Measurements from ENCODE around the gene DPM3. TPM values are rescaled to one million over a fixed set of nuclear protein-coding genes. Genes with fewer than 3 reads are reported as not detected.

The DPM3 gene
- polyA plus RNA-seq, 3 donors from 2014 or later = 103 to 274 (median 126) TPM

DNA sequence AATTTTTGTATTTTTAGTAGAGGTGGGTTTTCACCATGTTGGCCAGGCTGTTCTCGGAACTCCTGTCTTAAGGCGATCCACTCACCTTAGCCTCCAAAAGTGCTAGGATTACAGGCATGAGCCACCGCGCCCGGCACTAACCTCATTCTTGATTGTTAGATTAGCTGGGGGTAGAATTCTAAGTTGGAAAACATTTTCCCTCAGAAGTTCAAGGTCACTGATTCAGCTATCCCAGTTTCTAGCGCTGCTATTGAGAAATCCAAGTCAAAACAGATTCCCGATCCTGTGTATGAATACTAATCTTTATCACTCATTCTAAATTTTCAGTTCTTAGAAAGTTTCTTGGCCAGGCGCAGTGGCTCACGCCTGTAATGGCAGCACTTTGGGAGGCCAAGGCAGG, 37.0 kb downstream of the DPM3 start:
- no peaks in the 10 kb centered on the region for H3K36me3 Mint-ChIP-seq
- H3K4me3 Mint-ChIP-seq = no peak overlapping the region
- no peak for DNase-seq
- H3K27me3 Mint-ChIP-seq (ENCODE audit: low read depth in 3 of 3) = peaks cover 0 to 9% (median 0%) of the 10 kb centered on the region in 3 donors
- H3K27ac Mint-ChIP-seq = no peak overlapping the region
- no peaks in the 10 kb centered on the region for H3K9me3 Mint-ChIP-seq
- no peaks in the 10 kb centered on the region for H3K4me1 Mint-ChIP-seq

DNA sequence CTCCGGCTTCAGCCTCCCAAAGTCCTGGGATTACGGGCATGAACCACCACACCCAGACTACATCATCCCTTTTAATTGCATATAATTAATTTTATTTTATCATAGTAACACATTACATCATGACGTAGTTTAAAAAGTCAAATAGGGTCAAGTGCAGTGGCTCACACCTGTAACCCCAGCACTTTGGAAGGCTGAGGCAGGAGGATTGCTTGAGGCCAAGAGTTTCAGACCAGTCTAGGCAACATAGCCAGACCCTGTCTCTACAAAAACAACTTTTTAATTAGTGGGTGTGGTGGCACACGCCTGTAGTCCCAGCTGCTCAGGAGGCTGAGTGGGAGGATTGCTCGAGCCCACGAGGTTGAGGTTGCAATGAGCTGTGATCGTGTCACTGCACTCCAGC, 41.0 kb downstream of the DPM3 start:
- no peaks in the 10 kb centered on the region for H3K9me3 Mint-ChIP-seq
- H3K4me3 Mint-ChIP-seq = no peak overlapping the region
- H3K36me3 Mint-ChIP-seq = no peaks in the 10 kb centered on the region
- peaks cover 4 to 7% (median 4%) of the 10 kb centered on the region in 3 donors for H3K27me3 Mint-ChIP-seq (ENCODE audit: low read depth in 3 of 3)
- no peak overlapping the region for H3K27ac Mint-ChIP-seq
- no peak for DNase-seq
- H3K4me1 Mint-ChIP-seq = no peaks in the 10 kb centered on the region

DNA sequence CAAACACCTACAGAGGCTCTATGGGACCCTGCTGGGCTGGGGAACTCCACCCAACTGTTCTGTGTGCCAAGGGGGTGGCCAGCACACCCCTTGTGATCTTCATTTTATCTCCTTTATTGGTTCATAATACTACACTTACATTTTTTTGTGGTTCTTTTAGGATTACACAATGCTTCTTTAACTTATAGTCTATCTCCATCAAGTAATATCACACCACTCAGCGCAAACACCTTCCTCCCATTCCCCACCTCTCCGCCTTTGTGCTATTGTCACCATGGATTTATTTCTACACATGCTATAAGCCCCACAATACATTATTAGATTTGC, 45.7 kb downstream of the DPM3 start:
- H3K4me3 Mint-ChIP-seq = no peak overlapping the region
- H3K9me3 Mint-ChIP-seq = no peaks in the 10 kb centered on the region
- H3K27ac Mint-ChIP-seq = no peak overlapping the region
- DNase-seq = no peak
- H3K4me1 Mint-ChIP-seq = peaks cover 1 to 5% of the 10 kb centered on the region in 2 donors
- peaks cover 0 to 7% (median 6%) of the 10 kb centered on the region in 3 donors for H3K27me3 Mint-ChIP-seq (ENCODE audit: low read depth in 3 of 3)
- no peaks in the 10 kb centered on the region for H3K36me3 Mint-ChIP-seq

DNA sequence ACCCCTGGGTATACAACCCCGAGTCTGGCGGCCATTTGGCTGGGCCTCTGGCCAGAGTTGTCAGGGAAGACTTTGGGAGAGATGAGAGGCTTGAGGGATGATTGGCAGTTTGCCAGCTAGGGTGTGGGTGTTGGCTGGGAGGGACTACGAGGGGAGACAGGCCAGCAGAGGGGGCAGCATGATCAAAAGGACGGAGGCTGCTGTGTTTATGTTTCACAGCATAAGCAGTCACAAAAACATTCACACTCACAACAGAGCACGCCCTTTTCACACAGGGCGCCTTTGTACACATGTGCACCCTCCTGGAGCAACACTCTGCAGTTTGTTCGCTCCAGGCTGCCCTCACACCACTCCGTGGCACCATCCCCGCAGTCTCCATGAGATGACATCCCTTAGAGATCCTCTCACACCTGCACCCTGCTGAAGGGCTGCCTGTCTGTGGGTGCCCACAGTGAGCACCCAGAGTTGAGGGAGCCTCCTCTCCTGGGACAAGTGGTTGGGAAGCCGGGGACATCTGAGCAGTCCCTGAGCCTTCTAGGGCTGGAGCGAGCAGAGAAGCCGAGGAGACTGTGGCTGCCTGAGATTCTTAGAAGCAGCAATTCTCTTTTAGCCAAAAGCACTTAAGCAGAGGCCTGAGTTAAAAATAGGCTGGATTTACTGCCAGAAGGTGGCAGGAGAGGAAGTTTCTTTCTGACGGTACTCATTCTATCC, 46.3 kb downstream of the DPM3 start:
- H3K9me3 Mint-ChIP-seq = no peaks in the 10 kb centered on the region
- H3K27me3 Mint-ChIP-seq (ENCODE audit: low read depth in 3 of 3) = peaks cover 0 to 7% (median 6%) of the 10 kb centered on the region in 3 donors
- no peak overlapping the region for H3K27ac Mint-ChIP-seq
- H3K4me3 Mint-ChIP-seq = no peak overlapping the region
- peaks cover 1 to 5% of the 10 kb centered on the region in 2 donors for H3K4me1 Mint-ChIP-seq
- H3K36me3 Mint-ChIP-seq = no peaks in the 10 kb centered on the region
- DNase-seq = no peak

DNA sequence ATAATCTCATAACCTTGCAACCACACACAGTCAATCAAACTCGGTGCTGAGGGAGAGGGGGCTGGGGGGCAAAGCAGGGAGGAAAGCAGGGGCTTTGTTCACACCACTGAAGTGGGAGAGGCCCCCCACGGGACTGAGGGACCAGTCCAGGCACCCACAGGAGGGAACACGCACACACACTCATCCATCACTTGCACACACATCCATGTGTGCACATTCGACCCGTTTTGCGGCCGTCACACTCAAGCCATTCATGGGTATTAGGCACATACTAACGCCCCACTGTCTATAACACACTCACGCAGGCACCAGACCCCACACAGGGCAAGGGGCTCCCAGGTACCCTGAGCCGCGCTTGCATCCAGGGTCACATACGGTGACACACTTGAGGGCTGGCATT, 47.7 kb downstream of the DPM3 start:
- H3K27ac Mint-ChIP-seq = no peak overlapping the region
- no peaks in the 10 kb centered on the region for H3K9me3 Mint-ChIP-seq
- no peak overlapping the region for H3K4me3 Mint-ChIP-seq
- H3K36me3 Mint-ChIP-seq = no peaks in the 10 kb centered on the region
- peaks cover 0 to 7% (median 6%) of the 10 kb centered on the region in 3 donors for H3K27me3 Mint-ChIP-seq (ENCODE audit: low read depth in 3 of 3)
- no peak for DNase-seq
- peaks cover 1 to 5% of the 10 kb centered on the region in 2 donors for H3K4me1 Mint-ChIP-seq

DNA sequence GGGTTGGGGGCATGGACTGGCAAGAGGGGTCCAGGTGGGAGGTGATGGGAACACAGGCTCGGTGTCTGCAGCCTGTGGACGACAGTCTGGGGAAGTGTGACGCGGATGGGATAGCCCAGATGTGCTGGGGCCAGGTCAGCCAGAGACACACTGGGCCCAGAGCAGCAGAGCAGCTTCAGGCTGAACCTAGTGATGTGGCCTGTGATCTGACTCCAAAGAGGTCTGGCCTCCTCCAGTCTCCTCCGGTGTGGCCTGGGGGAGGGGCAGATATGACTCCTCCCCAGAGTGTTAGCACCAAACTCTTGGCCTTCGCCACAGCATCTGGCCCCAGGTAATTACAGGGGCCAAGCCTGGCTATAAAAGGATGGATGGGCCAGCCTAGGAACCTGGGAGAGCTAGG, 48.2 kb downstream of the DPM3 start:
- H3K27me3 Mint-ChIP-seq (ENCODE audit: low read depth in 3 of 3) = peaks cover 0 to 9% (median 8%) of the 10 kb centered on the region in 3 donors
- H3K4me3 Mint-ChIP-seq = no peak overlapping the region
- H3K9me3 Mint-ChIP-seq = no peaks in the 10 kb centered on the region
- H3K36me3 Mint-ChIP-seq = no peaks in the 10 kb centered on the region
- H3K4me1 Mint-ChIP-seq = peaks cover 1 to 5% of the 10 kb centered on the region in 2 donors
- DNase-seq = no peak
- no peak overlapping the region for H3K27ac Mint-ChIP-seq

DNA sequence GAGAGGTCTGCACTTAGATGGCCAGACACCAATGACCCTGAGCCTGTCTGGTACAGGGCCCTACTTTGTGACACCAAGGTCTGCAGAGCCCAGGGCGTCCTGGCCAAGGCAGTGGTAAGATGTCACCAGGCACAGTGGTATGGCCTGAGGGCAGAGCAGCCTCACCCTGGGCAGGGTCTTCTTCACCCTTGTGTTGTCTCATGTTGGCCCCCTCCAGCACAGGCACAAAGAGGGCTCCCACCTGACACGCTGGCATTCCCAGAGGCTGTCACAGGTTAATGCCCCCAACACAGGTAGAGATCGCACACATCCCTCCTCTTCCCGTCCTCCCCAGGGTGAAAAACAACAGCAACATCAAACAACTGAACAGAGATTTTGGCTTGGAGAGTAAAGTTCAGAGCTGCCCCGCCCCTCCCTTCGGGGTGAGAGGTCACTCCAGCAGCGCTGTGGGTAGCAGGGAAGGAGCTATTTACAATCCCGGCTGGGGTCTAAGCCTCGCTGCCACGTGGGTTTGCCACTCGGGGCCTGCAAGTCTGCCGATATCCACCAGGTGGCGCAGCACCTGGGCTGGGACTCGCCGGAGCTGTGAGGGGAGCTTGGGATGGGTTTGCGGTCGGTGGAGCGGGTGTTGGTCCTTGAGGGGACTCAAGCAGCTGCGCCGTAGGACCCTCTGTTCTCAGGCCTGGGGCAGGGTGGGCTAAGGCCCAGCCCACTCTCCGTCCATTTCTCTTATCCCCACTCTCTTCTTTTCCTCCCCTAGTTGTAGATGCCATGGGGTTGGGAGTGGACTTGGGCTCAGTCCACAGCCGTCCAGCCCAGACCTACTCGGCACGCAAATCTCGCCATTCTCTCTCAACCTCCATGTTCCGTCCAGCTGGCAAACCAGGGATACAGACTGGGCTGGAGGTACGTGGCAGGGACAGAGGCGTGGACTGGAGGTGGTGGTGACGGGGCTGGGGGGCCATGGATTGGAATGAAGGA, 49.0 kb downstream of the DPM3 start:
- Mint-ChIP-seq H3K4me1 (peaks cover 1 to 5% of the 10 kb centered on the region in 2 donors), H3K27me3 (ENCODE audit: low read depth in 3 of 3) (peaks cover 0 to 7% (median 5%) of the 10 kb centered on the region in 3 donors), H3K36me3 (no peaks in the 10 kb centered on the region), H3K27ac (no peak overlapping the region), H3K9me3 (no peaks in the 10 kb centered on the region), H3K4me3 (no peak overlapping the region)
- DNase-seq = peak; percentile 68 to 75 (median 71)

Other genes starting within 250 kb of the DPM3 start
- 10 to 100 TPM; 52.5 to 53.8 (median 53.6) TPM for gene PMVK, start 203.8 kb downstream of the DPM3 start, polyA plus RNA-seq
- 100 to 1,000 TPM in 1 of 3 donors, 10 to 100 TPM in 2; 45.1 to 117 (median 94.6) TPM for gene PBXIP1, start 184.4 kb downstream of the DPM3 start, polyA plus RNA-seq
- 10 to 100 TPM; 15.0 to 39.1 (median 15.4) TPM for gene PYGO2, start 178.7 kb downstream of the DPM3 start, polyA plus RNA-seq
- gene SHC1, start 169.8 kb downstream of the DPM3 start, polyA plus RNA-seq = 10 to 100 TPM; 32.3 to 49.4 (median 42.5) TPM
- 10 to 100 TPM; 59.5 to 82.7 (median 67.5) TPM for gene CKS1B, start 165.8 kb downstream of the DPM3 start, polyA plus RNA-seq
- gene FLAD1, start 157.2 kb downstream of the DPM3 start, polyA plus RNA-seq = 10 to 100 TPM; 40.9 to 99.7 (median 41.7) TPM
- gene LENEP, start 146.9 kb downstream of the DPM3 start, polyA plus RNA-seq = not detected
- gene ZBTB7B, start 137.7 kb downstream of the DPM3 start, polyA plus RNA-seq = 1 to 10 TPM in 2 of 3 donors, under 1 TPM in 1; 0.96 to 3.3 (median 1.8) TPM
- not detected for gene DCST2, start 106.8 kb downstream of the DPM3 start, polyA plus RNA-seq
- not detected for gene DCST1, start 106.7 kb downstream of the DPM3 start, polyA plus RNA-seq
- gene ADAM15, start 89.2 kb downstream of the DPM3 start, polyA plus RNA-seq = 10 to 100 TPM; 10.4 to 27.1 (median 24.3) TPM
- 1 to 10 TPM; 1.1 to 3.0 (median 2.6) TPM for gene EFNA4, start 76.8 kb downstream of the DPM3 start, polyA plus RNA-seq
- gene EFNA3, start 61.7 kb downstream of the DPM3 start, polyA plus RNA-seq = 1 to 10 TPM in 1 of 3 donors, under 1 TPM in 2; 0.70 to 2.3 (median 0.94) TPM
- 1 to 10 TPM in 2 of 3 donors, under 1 TPM in 1; 0.64 to 4.0 (median 1.1) TPM for gene EFNA1, start 12.7 kb downstream of the DPM3 start, polyA plus RNA-seq
- gene SLC50A1, start 4.7 kb downstream of the DPM3 start, polyA plus RNA-seq = 100 to 1,000 TPM in 1 of 3 donors, 10 to 100 TPM in 2; 59.5 to 120 (median 93.0) TPM
- 100 to 1,000 TPM; 396 to 465 (median 435) TPM for gene KRTCAP2, start 32.8 kb upstream of the DPM3 start, polyA plus RNA-seq
- gene TRIM46, start 33.3 kb upstream of the DPM3 start, polyA plus RNA-seq = under 1 TPM in 1 of 3 donors, not detected in 2; 0.43 TPM
- 1 to 10 TPM in 2 of 3 donors, not detected in 1; 1.3 to 1.8 TPM for gene THBS3, start 67.4 kb upstream of the DPM3 start, polyA plus RNA-seq
- gene MTX1, start 68.2 kb upstream of the DPM3 start, polyA plus RNA-seq = 10 to 100 TPM; 51.1 to 62.6 (median 55.1) TPM
- 1 to 10 TPM in 1 of 3 donors, under 1 TPM in 2; 0.64 to 1.3 (median 0.79) TPM for gene ENTREP3, start 115.0 kb upstream of the DPM3 start, polyA plus RNA-seq
- 100 to 1,000 TPM; 101 to 182 (median 140) TPM for gene SCAMP3, start 121.8 kb upstream of the DPM3 start, polyA plus RNA-seq
- gene CLK2, start 133.0 kb upstream of the DPM3 start, polyA plus RNA-seq = 10 to 100 TPM in 1 of 3 donors, 1 to 10 TPM in 2; 5.8 to 15.6 (median 6.2) TPM
- under 1 TPM in 1 of 3 donors, not detected in 2; 0.52 TPM for gene HCN3, start 136.9 kb upstream of the DPM3 start, polyA plus RNA-seq
- not detected for gene PKLR, start 160.9 kb upstream of the DPM3 start, polyA plus RNA-seq
- gene FDPS, start 168.3 kb upstream of the DPM3 start, polyA plus RNA-seq = 100 to 1,000 TPM; 173 to 279 (median 206) TPM
- 10 to 100 TPM in 2 of 3 donors, 1 to 10 TPM in 1; 9.2 to 21.3 (median 18.1) TPM for gene RUSC1, start 180.4 kb upstream of the DPM3 start, polyA plus RNA-seq

Measured in immature natural killer cell (primary cell).